ENCODE data around the gene CACNA1S.

Gene CACNA1S

DNA sequence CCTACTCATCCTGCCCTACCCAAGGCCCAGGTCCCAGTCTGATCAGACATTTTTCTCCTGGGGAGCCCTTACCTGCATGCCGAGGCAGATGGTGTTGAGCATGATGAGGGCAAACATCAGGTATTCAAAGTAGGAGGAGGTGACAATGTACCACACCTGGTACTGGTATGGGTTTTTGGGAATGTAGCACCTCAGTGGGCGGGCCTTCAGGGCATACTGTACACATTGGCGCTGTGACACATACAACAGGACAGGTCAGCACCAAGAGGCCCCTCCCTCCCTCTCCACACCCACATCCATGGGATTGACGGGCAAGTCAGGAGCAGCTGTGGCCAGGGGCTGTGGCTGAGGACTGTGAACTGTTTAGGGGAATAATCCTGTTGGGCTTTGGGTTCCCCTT is 51.6 kb downstream of the CACNA1S start:
- H3K4me3 ChIP-seq (ENCODE audit: low read depth, low read length) = no peak overlapping the region
- no peak overlapping the region for H3K18ac ChIP-seq (ENCODE audit: low read length)
- H3K23ac ChIP-seq (ENCODE audit: low read length) = no peak overlapping the region
- no peaks in the 10 kb centered on the region for H3K79me1 ChIP-seq (ENCODE audit: low read length)
- no peaks in the 10 kb centered on the region for H3K36me3 ChIP-seq (ENCODE audit: control insufficient read depth in 1 of 2, insufficient read depth in 2 of 2, low read length in 2 of 2)
- H2BK5ac ChIP-seq (ENCODE audit: low read depth, low read length, poor library complexity) = no peak overlapping the region
- H2BK12ac ChIP-seq (ENCODE audit: low read length) = no peak overlapping the region
- H3K14ac ChIP-seq (ENCODE audit: low read length) = no peak overlapping the region
- no peak overlapping the region for H3K27ac ChIP-seq (ENCODE audit: low read depth, low read length)
- no peaks in the 10 kb centered on the region for H3K4me1 ChIP-seq (ENCODE audit: control insufficient read depth in 1 of 2, insufficient read depth in 2 of 2, low read length in 2 of 2)
- no peak overlapping the region for H4K12ac ChIP-seq (ENCODE audit: low read depth, low read length)
- H3K79me2 ChIP-seq (ENCODE audit: control insufficient read depth, insufficient read depth, low read length, poor library complexity) = no peaks in the 10 kb centered on the region
- no peak overlapping the region for H3K4me2 ChIP-seq (ENCODE audit: low read length)
- peaks cover 4% of the 10 kb centered on the region for H3K9me3 ChIP-seq (ENCODE audit: insufficient read depth, low read depth, low read length)
- H3K27me3 ChIP-seq (ENCODE audit: insufficient read depth, low read length) = no peaks in the 10 kb centered on the region
- H2BK120ac ChIP-seq (ENCODE audit: insufficient read depth, low read length, poor library complexity) = no peak overlapping the region
- H3K9ac ChIP-seq (ENCODE audit: low read length) = no peak overlapping the region
- H4K91ac ChIP-seq (ENCODE audit: low read depth, low read length) = no peak overlapping the region
- no peak overlapping the region for H2AK5ac ChIP-seq (ENCODE audit: low read length)
- H3K4ac ChIP-seq (ENCODE audit: low read depth, low read length) = no peak overlapping the region
- H2AFZ ChIP-seq (ENCODE audit: insufficient read depth, low read length, poor library complexity) = no peak overlapping the region
- no CpG with 5 or more reads among the region's 4 CpGs for WGBS (ENCODE audit: extremely low coverage, insufficient coverage, insufficient read length)
- peak; percentile 63 to 82 for DNase-seq
- H4K8ac ChIP-seq (ENCODE audit: low read depth, low read length) = no peak overlapping the region

DNA sequence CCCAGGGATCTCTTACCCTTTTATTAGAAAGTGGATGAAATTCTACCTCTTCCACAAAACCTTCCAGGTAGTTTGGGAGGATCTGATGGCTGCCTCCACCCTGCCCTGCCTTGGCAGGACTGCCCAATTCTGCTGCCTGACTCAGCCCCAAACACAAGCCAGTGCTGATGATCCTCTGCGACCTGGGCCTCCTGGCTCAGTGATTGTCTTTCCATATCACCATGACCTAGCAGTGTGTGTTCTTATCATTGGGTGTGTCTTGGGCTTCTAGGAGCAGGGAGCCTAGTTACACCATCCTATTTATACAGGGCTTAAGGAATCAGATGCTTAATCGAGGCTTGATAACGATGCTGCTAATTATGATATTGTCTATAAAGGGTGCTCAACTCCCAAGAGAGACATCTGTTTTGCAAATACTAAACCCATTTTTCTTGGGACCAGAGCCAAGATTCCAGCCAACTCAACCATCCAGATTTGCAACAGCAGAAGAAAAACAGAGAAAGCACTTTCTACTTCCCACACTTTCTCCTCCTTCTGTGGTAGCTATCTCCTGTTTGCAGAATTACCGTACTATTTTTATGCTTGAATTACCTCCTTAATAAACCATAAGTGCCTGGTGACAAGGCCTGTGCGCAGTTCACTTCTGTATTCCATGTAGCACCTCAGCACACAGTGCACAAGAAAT is 52.2 kb downstream of the CACNA1S start:
- Histone ChIP-seq H3K23ac (ENCODE audit: low read length) (no peak overlapping the region), H2BK12ac (ENCODE audit: low read length) (no peak overlapping the region), H3K14ac (ENCODE audit: low read length) (no peak overlapping the region), H4K12ac (ENCODE audit: low read depth, low read length) (no peak overlapping the region), H2BK120ac (ENCODE audit: insufficient read depth, low read length, poor library complexity) (no peak overlapping the region), H3K79me1 (ENCODE audit: low read length) (no peaks in the 10 kb centered on the region), H4K8ac (ENCODE audit: low read depth, low read length) (no peak overlapping the region), H2AK5ac (ENCODE audit: low read length) (no peak overlapping the region), H3K4me1 (ENCODE audit: control insufficient read depth in 1 of 2, insufficient read depth in 2 of 2, low read length in 2 of 2) (no peaks in the 10 kb centered on the region), H4K91ac (ENCODE audit: low read depth, low read length) (no peak overlapping the region), H3K79me2 (ENCODE audit: control insufficient read depth, insufficient read depth, low read length, poor library complexity) (no peaks in the 10 kb centered on the region), H3K4me2 (ENCODE audit: low read length) (no peak overlapping the region), H3K18ac (ENCODE audit: low read length) (no peak overlapping the region), H3K4me3 (ENCODE audit: low read depth, low read length) (no peak overlapping the region), H2BK5ac (ENCODE audit: low read depth, low read length, poor library complexity) (no peak overlapping the region), H3K9me3 (ENCODE audit: insufficient read depth, low read depth, low read length) (peaks cover 4% of the 10 kb centered on the region), H3K27ac (ENCODE audit: low read depth, low read length) (no peak overlapping the region), H3K36me3 (ENCODE audit: control insufficient read depth in 1 of 2, insufficient read depth in 2 of 2, low read length in 2 of 2) (no peaks in the 10 kb centered on the region), H3K9ac (ENCODE audit: low read length) (no peak overlapping the region), H2AFZ (ENCODE audit: insufficient read depth, low read length, poor library complexity) (no peak overlapping the region), H3K27me3 (ENCODE audit: insufficient read depth, low read length) (no peaks in the 10 kb centered on the region), H3K4ac (ENCODE audit: low read depth, low read length) (no peak overlapping the region)
- no CpG with 5 or more reads among the region's 5 CpGs for WGBS (ENCODE audit: extremely low coverage, insufficient coverage, insufficient read length)
- no peak for DNase-seq

DNA sequence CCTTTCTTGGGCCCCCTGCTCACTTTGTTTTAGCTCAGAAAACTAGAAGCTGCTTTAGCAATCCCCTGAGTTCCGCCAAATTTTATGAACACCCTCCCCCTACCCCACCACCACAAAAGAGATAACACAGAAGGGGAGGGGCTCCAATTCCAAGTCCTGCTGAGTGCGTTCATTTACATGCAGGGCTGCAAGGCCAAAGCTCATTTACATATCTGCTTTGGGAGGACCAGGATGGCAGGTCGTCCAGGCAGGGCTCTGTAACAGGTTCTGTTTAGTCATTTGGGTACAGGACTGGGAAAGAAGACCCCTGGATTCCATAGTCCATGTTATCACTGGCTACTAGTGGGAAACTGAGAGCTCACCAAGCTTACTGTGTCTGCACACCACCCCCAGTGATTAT is 52.8 kb downstream of the CACNA1S start:
- Histone ChIP-seq H3K4me2 (ENCODE audit: low read length) (no peak overlapping the region), H3K14ac (ENCODE audit: low read length) (no peak overlapping the region), H2AFZ (ENCODE audit: insufficient read depth, low read length, poor library complexity) (no peak overlapping the region), H3K79me1 (ENCODE audit: low read length) (no peaks in the 10 kb centered on the region), H4K12ac (ENCODE audit: low read depth, low read length) (no peak overlapping the region), H3K9ac (ENCODE audit: low read length) (no peak overlapping the region), H2BK120ac (ENCODE audit: insufficient read depth, low read length, poor library complexity) (no peak overlapping the region), H3K27me3 (ENCODE audit: insufficient read depth, low read length) (no peaks in the 10 kb centered on the region), H3K4ac (ENCODE audit: low read depth, low read length) (no peak overlapping the region), H4K91ac (ENCODE audit: low read depth, low read length) (no peak overlapping the region), H2BK5ac (ENCODE audit: low read depth, low read length, poor library complexity) (no peak overlapping the region), H3K9me3 (ENCODE audit: insufficient read depth, low read depth, low read length) (peaks cover 4% of the 10 kb centered on the region), H3K4me1 (ENCODE audit: control insufficient read depth in 1 of 2, insufficient read depth in 2 of 2, low read length in 2 of 2) (no peaks in the 10 kb centered on the region), H2AK5ac (ENCODE audit: low read length) (no peak overlapping the region), H3K4me3 (ENCODE audit: low read depth, low read length) (no peak overlapping the region), H3K27ac (ENCODE audit: low read depth, low read length) (no peak overlapping the region), H3K36me3 (ENCODE audit: control insufficient read depth in 1 of 2, insufficient read depth in 2 of 2, low read length in 2 of 2) (no peaks in the 10 kb centered on the region), H2BK12ac (ENCODE audit: low read length) (no peak overlapping the region), H3K79me2 (ENCODE audit: control insufficient read depth, insufficient read depth, low read length, poor library complexity) (no peaks in the 10 kb centered on the region), H3K18ac (ENCODE audit: low read length) (no peak overlapping the region), H3K23ac (ENCODE audit: low read length) (no peak overlapping the region), H4K8ac (ENCODE audit: low read depth, low read length) (no peak overlapping the region)
- no CpG with 5 or more reads among the region's 3 CpGs for WGBS (ENCODE audit: extremely low coverage, insufficient coverage, insufficient read length)
- DNase-seq = no peak

DNA sequence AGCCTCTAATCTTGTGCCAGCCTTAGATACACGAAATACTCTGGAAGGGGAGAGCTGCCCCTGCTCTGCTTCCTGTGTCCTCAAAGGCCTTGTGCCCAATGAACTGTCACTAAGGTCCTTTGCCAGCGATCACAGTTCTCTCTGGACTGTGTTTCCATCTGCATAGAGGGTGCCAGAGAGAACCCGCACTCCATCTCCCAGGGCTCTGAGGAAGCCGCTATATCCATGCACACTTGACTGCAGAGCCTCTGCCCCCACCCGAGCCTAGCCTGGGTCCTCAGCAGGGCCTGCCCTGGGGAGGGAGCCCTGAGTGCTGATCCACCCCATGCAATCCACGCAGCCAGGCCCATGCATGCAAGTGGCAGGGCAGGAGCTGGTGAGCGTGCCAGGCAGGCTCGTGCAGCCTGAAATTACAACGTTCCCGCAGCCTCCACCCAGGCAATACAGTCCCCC is 58.1 kb downstream of the CACNA1S start:
- no peak overlapping the region for H3K4ac ChIP-seq (ENCODE audit: low read depth, low read length)
- H3K27me3 ChIP-seq (ENCODE audit: insufficient read depth, low read length) = no peaks in the 10 kb centered on the region
- no peak overlapping the region for H3K4me3 ChIP-seq (ENCODE audit: low read depth, low read length)
- H3K27ac ChIP-seq (ENCODE audit: low read depth, low read length) = no peak overlapping the region
- no peak overlapping the region for H2AFZ ChIP-seq (ENCODE audit: insufficient read depth, low read length, poor library complexity)
- no peak overlapping the region for H4K91ac ChIP-seq (ENCODE audit: low read depth, low read length)
- no peaks in the 10 kb centered on the region for H3K79me2 ChIP-seq (ENCODE audit: control insufficient read depth, insufficient read depth, low read length, poor library complexity)
- H3K18ac ChIP-seq (ENCODE audit: low read length) = no peak overlapping the region
- H3K36me3 ChIP-seq (ENCODE audit: control insufficient read depth in 1 of 2, insufficient read depth in 2 of 2, low read length in 2 of 2) = no peaks in the 10 kb centered on the region
- no peak overlapping the region for H4K8ac ChIP-seq (ENCODE audit: low read depth, low read length)
- no peak overlapping the region for H2BK5ac ChIP-seq (ENCODE audit: low read depth, low read length, poor library complexity)
- no peak overlapping the region for H3K9ac ChIP-seq (ENCODE audit: low read length)
- H3K23ac ChIP-seq (ENCODE audit: low read length) = no peak overlapping the region
- H4K12ac ChIP-seq (ENCODE audit: low read depth, low read length) = no peak overlapping the region
- H3K79me1 ChIP-seq (ENCODE audit: low read length) = no peaks in the 10 kb centered on the region
- no peak overlapping the region for H2BK120ac ChIP-seq (ENCODE audit: insufficient read depth, low read length, poor library complexity)
- H2BK12ac ChIP-seq (ENCODE audit: low read length) = no peak overlapping the region
- no peak overlapping the region for H3K4me2 ChIP-seq (ENCODE audit: low read length)
- no peak overlapping the region for H3K14ac ChIP-seq (ENCODE audit: low read length)
- no peak overlapping the region for H2AK5ac ChIP-seq (ENCODE audit: low read length)
- H3K9me3 ChIP-seq (ENCODE audit: insufficient read depth, low read depth, low read length) = peaks cover 2% of the 10 kb centered on the region
- peaks cover 0 to 7% of the 10 kb centered on the region in 2 experiments for H3K4me1 ChIP-seq (ENCODE audit: control insufficient read depth in 1 of 2, insufficient read depth in 2 of 2, low read length in 2 of 2)
- no CpG with 5 or more reads among the region's 10 CpGs for WGBS (ENCODE audit: extremely low coverage, insufficient coverage, insufficient read length)
- DNase-seq = no peak

Measured in trophoblast cell (in vitro differentiated cells and primary cell).